Measurements from ENCODE around the gene ISG20.
A peak's percentile ranks its signal among the peaks of the same experiment; 100 is the strongest.

Gene ISG20

GRCh38 chr15:88695691-88696251 lies 57.0 kb downstream of the ISG20 start:
- no peak for DNase-seq

GRCh38 chr15:88696254-88696653 lies 57.4 kb downstream of the ISG20 start:
- DNase-seq = no peak

GRCh38 chr15:88697276-88697675 lies 58.5 kb downstream of the ISG20 start:
- DNase-seq = no peak

DNA sequence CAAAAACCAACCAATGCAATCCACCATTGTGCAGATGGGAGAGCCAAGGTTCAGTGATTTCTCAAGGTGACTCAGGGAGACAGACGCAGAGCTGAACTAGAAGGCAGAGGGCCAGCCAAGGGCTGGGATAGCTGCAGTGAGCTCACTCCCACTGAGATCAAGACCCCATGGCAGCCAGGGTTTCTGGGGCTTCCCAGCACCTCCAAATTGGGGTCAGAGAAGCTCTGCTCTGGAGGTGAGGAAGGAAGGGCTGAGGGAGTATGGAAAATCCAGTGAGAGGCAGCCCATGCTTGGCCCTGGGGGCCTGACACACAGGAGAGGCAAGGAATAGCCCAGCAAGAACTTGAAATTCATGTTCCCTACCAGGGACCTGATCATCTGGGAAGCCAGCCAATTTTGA lies 61.0 kb downstream of the ISG20 start:
- DNase-seq = no peak

DNA sequence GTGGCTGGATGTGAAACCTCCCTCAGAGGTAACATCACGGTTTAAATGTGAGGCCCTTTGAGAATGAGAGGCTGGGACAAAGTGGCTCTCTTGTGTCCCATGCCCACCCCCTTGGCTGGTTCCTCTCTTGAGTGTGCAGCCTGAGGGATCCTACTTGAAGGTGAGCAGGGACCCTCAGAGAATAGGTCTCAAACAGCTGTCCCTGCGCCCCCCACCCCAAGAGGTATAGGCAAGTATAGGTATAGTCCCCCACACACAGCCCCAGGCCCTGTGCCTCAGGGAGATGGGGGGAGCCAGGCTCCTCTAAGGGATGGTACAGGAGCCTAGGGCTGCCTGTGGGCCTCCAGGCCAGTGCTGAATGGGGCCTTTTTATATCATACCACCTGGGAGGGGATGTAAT lies 61.9 kb downstream of the ISG20 start:
- no peak for DNase-seq

DNA sequence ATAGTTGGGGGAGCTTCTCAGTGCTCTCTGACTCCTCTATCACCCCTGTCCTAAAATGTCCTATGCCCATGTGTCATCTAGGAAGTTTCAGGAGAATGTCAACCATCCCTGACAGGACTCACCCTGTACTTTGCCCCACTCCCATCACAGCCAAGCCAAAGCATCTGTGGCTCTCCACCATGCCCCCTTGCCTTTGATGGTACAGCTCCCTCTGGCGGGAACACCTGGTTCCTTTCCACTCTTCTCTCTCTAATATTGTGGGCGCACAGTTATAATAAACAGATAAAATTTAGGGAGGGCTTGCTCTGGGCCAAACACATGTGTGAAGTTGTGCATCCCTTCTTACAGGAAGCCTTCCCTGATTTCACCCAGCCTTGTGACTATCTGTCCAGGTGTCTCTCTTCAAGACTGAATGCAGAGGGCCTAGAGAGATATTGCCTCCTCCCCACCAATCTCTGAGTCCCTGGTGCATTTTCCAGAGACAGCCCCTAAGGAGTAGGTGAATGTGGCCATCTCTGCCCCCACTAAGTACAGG lies 62.8 kb downstream of the ISG20 start:
- DNase-seq = peak; percentile 14

DNA sequence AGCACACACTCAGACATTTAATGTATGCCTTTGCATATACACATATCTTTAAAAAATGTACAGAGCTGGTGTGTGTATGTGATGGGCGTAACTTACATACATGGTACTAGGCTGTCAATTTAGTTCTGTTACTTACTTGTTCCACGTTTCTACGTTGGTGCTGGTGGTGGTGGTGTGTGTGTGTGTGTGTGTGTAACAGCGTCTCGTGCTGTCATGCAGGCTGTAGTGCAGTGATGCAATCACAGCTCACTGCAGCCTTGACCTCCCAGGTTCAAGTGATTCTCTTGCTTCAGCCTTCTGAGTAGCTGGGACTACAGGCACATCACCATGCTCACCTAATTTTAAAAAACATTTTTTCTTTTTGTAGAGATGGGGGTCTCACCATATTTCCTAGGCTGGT lies 64.2 kb downstream of the ISG20 start:
- no peak for DNase-seq

GRCh38 chr15:88703533-88703932 lies 64.7 kb downstream of the ISG20 start:
- DNase-seq = no peak

GRCh38 chr15:88704791-88705768 lies 66.3 kb downstream of the ISG20 start:
- no peak for DNase-seq

- DNase-seq = no peak
These were observed 67.0 kb downstream of the ISG20 start for GRCh38 chr15:88705769-88706165.

Data from hematopoietic multipotent progenitor cell treated with erythropoietin and hydrocortisone succinate and interleukin-3 and kit ligand, for 8 days (in vitro differentiated cells).